ENCODE data around the gene FOXC2.

The FOXC2 gene

DNA sequence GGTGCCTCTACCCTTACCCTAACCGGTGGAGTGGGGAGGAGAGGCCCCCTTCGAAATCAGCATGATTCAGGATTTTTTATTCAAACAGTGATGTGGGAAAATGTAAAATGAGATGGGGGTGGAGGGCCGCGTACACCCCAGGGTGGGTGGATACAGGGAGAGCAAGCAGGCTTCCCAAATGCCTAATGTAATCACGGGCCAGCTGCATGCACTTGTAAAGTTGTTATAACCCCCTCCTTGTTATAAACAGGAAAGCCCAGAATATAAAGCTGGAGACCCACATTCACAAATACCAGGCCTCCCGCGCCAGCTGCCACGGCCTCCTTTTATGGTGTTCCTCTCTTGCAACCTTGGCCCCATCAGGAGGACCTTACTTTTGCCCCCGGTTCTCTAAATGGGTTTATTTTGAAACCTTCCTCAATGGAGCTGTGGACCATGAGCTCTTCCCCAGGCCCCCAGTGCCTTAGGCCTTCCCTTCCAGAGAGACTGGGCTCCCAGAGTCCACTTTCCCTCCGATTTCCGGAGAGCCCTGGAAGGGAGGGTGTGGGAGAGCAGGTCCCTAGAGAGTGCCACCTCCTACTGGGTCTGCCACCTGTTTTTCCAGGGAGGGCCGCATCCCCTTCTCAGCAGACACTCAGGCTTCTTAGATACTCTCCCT is 10.8 kb downstream of the FOXC2 start:
- H3K9me3 ChIP-seq (ENCODE audit: control extremely low read depth in 1 of 5, control insufficient read depth in 4 of 5, insufficient read depth in 2 of 5, low read depth in 1 of 5, low read length in 4 of 5) = no peaks in the 10 kb centered on the region
- WGBS (ENCODE audit: insufficient coverage) = 91% methylated on average over 7 of the region's 12 CpGs
- no peak overlapping the region for H3K4me3 ChIP-seq (ENCODE audit: control insufficient read depth in 1 of 7, extremely low read depth in 1 of 7, insufficient read depth in 4 of 7, low read depth in 2 of 7, low read length in 6 of 7)
- peaks cover 0 to 23% (median 14%) of the 10 kb centered on the region in 4 experiments for H3K4me1 ChIP-seq (ENCODE audit: control extremely low read depth in 1 of 4, control insufficient read depth in 4 of 4, insufficient read depth in 4 of 4, low read length in 3 of 4)
- no peaks in the 10 kb centered on the region for H3K36me3 ChIP-seq (ENCODE audit: control insufficient read depth in 4 of 4, insufficient read depth in 4 of 4, low read length in 3 of 4)
- no peak for DNase-seq
- H3K27ac ChIP-seq (ENCODE audit: insufficient read depth in 1 of 2, low read depth in 1 of 2, low read length in 2 of 2, poor library complexity in 1 of 2, severe bottlenecking in 2 of 2) = no peak overlapping the region
- H3K27me3 ChIP-seq (replicated peaks in 2 of 5; ENCODE audit: control insufficient read depth in 4 of 5, insufficient read depth in 5 of 5, low read length in 4 of 5) = peaks cover 2 to 100% (median 61%) of the 10 kb centered on the region in 5 experiments
- ChIA-PET POLR2A (no interaction called here), CTCF (interaction anchor here (2.0 to 2.1 kb wide), 2 partner anchors 13 to 702 kb away, joined by 4 to 6 read pairs; no protein-coding TSS in a partner anchor)

DNA sequence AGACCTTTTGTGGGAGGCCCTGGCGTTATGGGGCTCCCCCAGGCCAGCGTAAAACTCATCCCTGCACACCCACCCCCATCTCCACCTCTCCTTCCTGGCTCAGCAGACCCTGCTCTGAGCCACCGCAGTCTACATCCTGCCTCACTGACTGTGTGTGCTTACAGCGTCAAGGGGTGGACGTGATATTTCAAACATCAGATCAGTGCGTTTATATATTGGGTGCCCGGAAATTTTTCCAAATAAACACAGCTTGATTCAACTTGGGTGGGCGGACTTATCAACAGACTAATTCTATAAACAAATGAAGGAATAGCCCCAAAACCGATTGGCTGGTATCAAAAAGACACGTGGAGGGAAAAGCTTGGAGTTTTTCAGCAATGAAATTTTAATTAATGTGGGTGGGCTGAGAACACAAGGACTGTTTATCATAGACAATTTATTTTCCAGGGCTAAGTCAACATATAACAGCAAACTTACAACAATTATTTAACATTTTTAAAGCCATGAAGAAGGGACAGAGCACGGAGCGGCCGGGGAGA is 11.5 kb downstream of the FOXC2 start, which contains the start of gene FOXL1:
FOXL1 (plus strand) TSS at position 489 of the 539 bp plus-strand sequence. CDS start 175 bp downstream, outside the sequence.
- Histone ChIP-seq H3K9me3 (ENCODE audit: control extremely low read depth in 1 of 5, control insufficient read depth in 4 of 5, insufficient read depth in 2 of 5, low read depth in 1 of 5, low read length in 4 of 5) (no peaks in the 10 kb centered on the region), H3K36me3 (ENCODE audit: control insufficient read depth in 4 of 4, insufficient read depth in 4 of 4, low read length in 3 of 4) (no peaks in the 10 kb centered on the region), H3K27ac (ENCODE audit: insufficient read depth in 1 of 2, low read depth in 1 of 2, low read length in 2 of 2, poor library complexity in 1 of 2, severe bottlenecking in 2 of 2) (no peak within 1 kb of the TSS), H3K27me3 (replicated peaks in 2 of 5; ENCODE audit: control insufficient read depth in 4 of 5, insufficient read depth in 5 of 5, low read length in 4 of 5) (peaks cover 2 to 96% (median 59%) of the 10 kb centered on the region in 5 experiments), H3K4me3 (ENCODE audit: control insufficient read depth in 1 of 7, extremely low read depth in 1 of 7, insufficient read depth in 4 of 7, low read depth in 2 of 7, low read length in 6 of 7) (peak within 1 kb of the TSS in 4 of 7 experiments; percentile 8 to 54 (median 48)), H3K4me1 (ENCODE audit: control extremely low read depth in 1 of 4, control insufficient read depth in 4 of 4, insufficient read depth in 4 of 4, low read length in 3 of 4) (peaks cover 0 to 23% (median 14%) of the 10 kb centered on the region in 4 experiments)
- DNase-seq = no peak
- ChIA-PET CTCF (interaction anchor here (2.1 kb wide), 1 partner anchor 13 kb away, joined by 6 read pairs; no protein-coding TSS in a partner anchor), POLR2A (no interaction called here)
- 73% methylated on average over 7 of the region's 13 CpGs for WGBS (ENCODE audit: insufficient coverage)

DNA sequence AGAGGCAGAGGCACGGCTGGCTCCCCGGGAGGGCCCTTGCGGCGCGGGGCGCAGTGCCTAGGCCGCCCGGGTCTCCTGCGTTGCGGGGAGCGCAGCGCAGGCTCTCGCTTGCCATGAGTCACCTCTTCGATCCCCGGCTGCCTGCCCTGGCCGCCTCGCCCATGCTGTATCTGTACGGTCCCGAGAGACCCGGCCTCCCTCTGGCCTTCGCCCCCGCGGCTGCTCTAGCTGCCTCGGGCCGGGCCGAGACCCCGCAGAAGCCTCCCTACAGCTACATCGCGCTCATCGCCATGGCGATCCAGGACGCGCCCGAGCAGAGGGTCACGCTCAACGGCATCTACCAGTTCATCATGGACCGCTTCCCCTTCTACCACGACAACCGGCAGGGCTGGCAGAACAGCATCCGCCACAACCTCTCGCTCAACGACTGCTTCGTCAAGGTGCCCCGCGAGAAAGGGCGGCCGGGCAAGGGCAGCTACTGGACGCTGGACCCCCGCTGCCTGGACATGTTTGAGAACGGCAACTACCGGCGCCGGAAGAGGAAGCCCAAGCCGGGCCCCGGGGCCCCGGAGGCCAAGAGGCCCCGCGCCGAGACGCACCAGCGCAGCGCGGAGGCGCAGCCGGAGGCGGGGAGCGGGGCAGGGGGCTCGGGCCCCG is 12.1 kb downstream of the FOXC2 start:
- no peak overlapping the region for H3K27ac ChIP-seq (ENCODE audit: insufficient read depth in 1 of 2, low read depth in 1 of 2, low read length in 2 of 2, poor library complexity in 1 of 2, severe bottlenecking in 2 of 2)
- no peaks in the 10 kb centered on the region for H3K36me3 ChIP-seq (ENCODE audit: control insufficient read depth in 4 of 4, insufficient read depth in 4 of 4, low read length in 3 of 4)
- H3K4me3 ChIP-seq (ENCODE audit: control insufficient read depth in 1 of 7, extremely low read depth in 1 of 7, insufficient read depth in 4 of 7, low read depth in 2 of 7, low read length in 6 of 7) = peak overlapping the region in 4 of 7 experiments; percentile 8 to 54 (median 48)
- 3% methylated on average over 68 of the region's 69 CpGs for WGBS (ENCODE audit: insufficient coverage)
- no peaks in the 10 kb centered on the region for H3K9me3 ChIP-seq (ENCODE audit: control extremely low read depth in 1 of 5, control insufficient read depth in 4 of 5, insufficient read depth in 2 of 5, low read depth in 1 of 5, low read length in 4 of 5)
- POLR2A ChIA-PET = no interaction called here
- peaks cover 2 to 89% (median 56%) of the 10 kb centered on the region in 5 experiments for H3K27me3 ChIP-seq (replicated peaks in 2 of 5; ENCODE audit: control insufficient read depth in 4 of 5, insufficient read depth in 5 of 5, low read length in 4 of 5)
- DNase-seq = peak in 2 of 3 donors; percentile 34 to 47
- peaks cover 0 to 23% (median 14%) of the 10 kb centered on the region in 4 experiments for H3K4me1 ChIP-seq (ENCODE audit: control extremely low read depth in 1 of 4, control insufficient read depth in 4 of 4, insufficient read depth in 4 of 4, low read length in 3 of 4)
- CTCF ChIA-PET = interaction anchor here (1.2 to 2.1 kb wide), 2 partner anchors 14 to 656 kb away, joined by 3 to 6 read pairs; no protein-coding TSS in a partner anchor

DNA sequence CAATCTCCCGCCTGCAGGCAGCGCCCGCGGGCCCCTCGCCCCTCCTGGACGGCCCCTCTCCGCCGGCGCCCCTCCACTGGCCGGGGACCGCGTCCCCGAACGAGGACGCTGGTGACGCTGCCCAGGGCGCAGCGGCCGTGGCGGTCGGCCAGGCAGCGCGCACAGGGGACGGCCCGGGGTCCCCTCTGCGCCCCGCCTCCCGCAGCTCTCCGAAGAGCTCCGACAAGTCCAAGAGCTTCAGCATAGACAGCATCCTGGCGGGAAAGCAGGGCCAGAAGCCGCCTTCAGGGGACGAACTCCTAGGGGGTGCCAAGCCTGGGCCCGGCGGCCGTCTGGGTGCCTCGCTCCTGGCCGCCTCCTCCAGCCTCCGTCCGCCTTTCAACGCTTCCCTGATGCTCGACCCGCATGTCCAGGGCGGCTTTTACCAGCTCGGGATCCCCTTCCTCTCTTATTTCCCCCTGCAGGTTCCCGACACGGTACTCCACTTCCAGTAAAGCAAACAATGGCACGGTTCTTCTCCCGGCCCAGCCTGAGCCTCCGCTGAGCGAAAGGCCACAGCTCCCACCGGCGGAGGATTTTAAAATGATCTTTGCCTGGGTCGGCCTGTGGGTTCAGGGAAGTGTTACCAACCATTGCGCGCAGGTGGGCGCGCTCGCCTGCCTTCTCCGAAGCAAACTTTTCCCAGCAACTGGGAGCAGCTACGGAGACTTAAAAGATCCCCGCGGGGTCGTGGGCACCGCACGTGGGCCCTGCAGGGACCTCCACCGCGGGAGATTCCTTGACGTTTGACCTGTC is 12.8 kb downstream of the FOXC2 start:
- CTCF ChIA-PET = interaction anchor here (0.7 to 2.1 kb wide), 4 partner anchors 15 to 655 kb away, joined by 3 to 6 read pairs (median 4); no protein-coding TSS in a partner anchor
- POLR2A ChIA-PET = no interaction called here
- no peaks in the 10 kb centered on the region for H3K9me3 ChIP-seq (ENCODE audit: control extremely low read depth in 1 of 5, control insufficient read depth in 4 of 5, insufficient read depth in 2 of 5, low read depth in 1 of 5, low read length in 4 of 5)
- H3K27ac ChIP-seq (ENCODE audit: insufficient read depth in 1 of 2, low read depth in 1 of 2, low read length in 2 of 2, poor library complexity in 1 of 2, severe bottlenecking in 2 of 2) = no peak overlapping the region
- DNase-seq = no peak
- H3K4me3 ChIP-seq (ENCODE audit: control insufficient read depth in 1 of 7, extremely low read depth in 1 of 7, insufficient read depth in 4 of 7, low read depth in 2 of 7, low read length in 6 of 7) = peak overlapping the region in 3 of 7 experiments; percentile 8 to 54 (median 43)
- H3K27me3 ChIP-seq (replicated peaks in 2 of 5; ENCODE audit: control insufficient read depth in 4 of 5, insufficient read depth in 5 of 5, low read length in 4 of 5) = peaks cover 2 to 88% (median 52%) of the 10 kb centered on the region in 5 experiments
- H3K36me3 ChIP-seq (ENCODE audit: control insufficient read depth in 4 of 4, insufficient read depth in 4 of 4, low read length in 3 of 4) = no peaks in the 10 kb centered on the region
- H3K4me1 ChIP-seq (ENCODE audit: control extremely low read depth in 1 of 4, control insufficient read depth in 4 of 4, insufficient read depth in 4 of 4, low read length in 3 of 4) = peaks cover 0 to 23% (median 14%) of the 10 kb centered on the region in 4 experiments
- WGBS (ENCODE audit: insufficient coverage) = 9% methylated on average over 59 of the region's 69 CpGs

DNA sequence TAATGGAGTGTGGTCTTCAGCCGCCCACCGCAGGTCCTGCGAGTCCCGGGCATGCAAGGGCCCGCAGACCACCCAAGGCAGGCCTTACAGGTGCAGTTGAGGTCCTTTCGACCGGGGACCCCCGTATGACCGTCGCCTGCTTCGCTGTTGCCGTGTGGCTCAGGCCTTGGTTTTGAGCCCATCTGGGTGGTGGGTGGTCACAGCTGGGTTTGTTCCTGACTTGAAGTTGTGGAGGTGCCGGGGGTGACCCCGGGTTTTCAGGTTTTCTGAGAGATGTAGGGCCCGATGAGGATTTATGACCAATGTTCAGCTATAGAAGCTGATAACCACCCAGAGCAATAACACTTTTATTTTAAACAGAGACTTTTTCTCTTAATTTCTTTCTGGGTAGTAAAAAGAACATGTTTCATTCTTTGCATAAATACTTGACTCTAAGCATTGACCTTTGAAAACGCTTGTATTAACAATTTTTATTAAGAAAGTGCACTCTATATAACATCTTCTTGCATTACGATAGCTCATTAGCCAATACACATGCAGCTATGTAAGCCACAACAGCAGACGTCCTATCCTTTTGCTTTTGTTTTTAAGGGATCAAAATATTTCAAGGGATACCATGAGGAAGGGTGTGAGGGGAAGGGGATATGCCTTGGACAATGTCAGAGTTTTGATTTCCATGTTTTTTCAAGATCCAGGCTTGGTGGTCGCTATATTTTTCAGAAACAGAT is 13.6 kb downstream of the FOXC2 start:
- H3K36me3 ChIP-seq (ENCODE audit: control insufficient read depth in 4 of 4, insufficient read depth in 4 of 4, low read length in 3 of 4) = no peaks in the 10 kb centered on the region

DNA sequence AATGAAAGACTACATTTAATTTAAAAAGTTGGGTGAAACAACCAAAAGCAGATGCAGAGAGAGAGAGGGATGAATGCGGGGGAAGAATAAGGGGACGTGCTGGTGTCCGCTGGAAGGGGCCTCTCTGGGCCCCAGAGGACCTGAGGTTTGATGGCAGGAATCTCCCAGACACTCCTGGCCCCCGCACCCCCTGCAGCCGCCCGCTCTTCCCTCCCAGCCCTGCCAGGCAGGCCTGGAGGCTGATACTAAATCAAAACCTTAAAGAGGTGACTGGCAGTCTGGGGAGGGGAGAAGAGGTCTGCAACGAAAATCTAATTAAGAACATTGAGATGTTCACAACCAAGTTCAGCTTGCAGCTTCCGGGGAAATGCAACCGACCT is 14.2 kb downstream of the FOXC2 start:
- DNase-seq = no peak
- no peak overlapping the region for H3K4me3 ChIP-seq (ENCODE audit: control insufficient read depth in 1 of 7, extremely low read depth in 1 of 7, insufficient read depth in 4 of 7, low read depth in 2 of 7, low read length in 6 of 7)
- H3K27me3 ChIP-seq (replicated peaks in 2 of 5; ENCODE audit: control insufficient read depth in 4 of 5, insufficient read depth in 5 of 5, low read length in 4 of 5) = peaks cover 2 to 84% (median 44%) of the 10 kb centered on the region in 5 experiments
- H3K4me1 ChIP-seq (ENCODE audit: control extremely low read depth in 1 of 4, control insufficient read depth in 4 of 4, insufficient read depth in 4 of 4, low read length in 3 of 4) = peaks cover 0 to 20% (median 12%) of the 10 kb centered on the region in 4 experiments
- 92% methylated on average over 7 of the region's 9 CpGs for WGBS (ENCODE audit: insufficient coverage)
- H3K9me3 ChIP-seq (ENCODE audit: control extremely low read depth in 1 of 5, control insufficient read depth in 4 of 5, insufficient read depth in 2 of 5, low read depth in 1 of 5, low read length in 4 of 5) = no peaks in the 10 kb centered on the region
- H3K27ac ChIP-seq (ENCODE audit: insufficient read depth in 1 of 2, low read depth in 1 of 2, low read length in 2 of 2, poor library complexity in 1 of 2, severe bottlenecking in 2 of 2) = no peak overlapping the region
- H3K36me3 ChIP-seq (ENCODE audit: control insufficient read depth in 4 of 4, insufficient read depth in 4 of 4, low read length in 3 of 4) = no peaks in the 10 kb centered on the region
- ChIA-PET POLR2A (no interaction called here), CTCF (interaction anchor here (2.1 kb wide), 1 partner anchor 16 kb away, joined by 6 read pairs; no protein-coding TSS in a partner anchor)

More for the DNA sequence above, 13.6 kb downstream of the FOXC2 start:
- 73% methylated on average over 5 of the region's 19 CpGs for WGBS (ENCODE audit: insufficient coverage)
- DNase-seq = no peak
- H3K27me3 ChIP-seq (replicated peaks in 2 of 5; ENCODE audit: control insufficient read depth in 4 of 5, insufficient read depth in 5 of 5, low read length in 4 of 5) = peaks cover 2 to 86% (median 49%) of the 10 kb centered on the region in 5 experiments
- ChIA-PET CTCF (interaction anchor here (0.7 to 2.1 kb wide), 3 partner anchors 16 to 655 kb away, joined by 3 to 6 read pairs (median 3); no protein-coding TSS in a partner anchor), POLR2A (no interaction called here)
- no peak overlapping the region for H3K4me3 ChIP-seq (ENCODE audit: control insufficient read depth in 1 of 7, extremely low read depth in 1 of 7, insufficient read depth in 4 of 7, low read depth in 2 of 7, low read length in 6 of 7)
- no peaks in the 10 kb centered on the region for H3K9me3 ChIP-seq (ENCODE audit: control extremely low read depth in 1 of 5, control insufficient read depth in 4 of 5, insufficient read depth in 2 of 5, low read depth in 1 of 5, low read length in 4 of 5)
- peaks cover 0 to 23% (median 14%) of the 10 kb centered on the region in 4 experiments for H3K4me1 ChIP-seq (ENCODE audit: control extremely low read depth in 1 of 4, control insufficient read depth in 4 of 4, insufficient read depth in 4 of 4, low read length in 3 of 4)
- H3K27ac ChIP-seq (ENCODE audit: insufficient read depth in 1 of 2, low read depth in 1 of 2, low read length in 2 of 2, poor library complexity in 1 of 2, severe bottlenecking in 2 of 2) = no peak overlapping the region
